IMR-90 (cell line): ENCODE data around the gene FBXL13. TPM values are rescaled to one million over a fixed set of nuclear protein-coding genes. Genes with fewer than 3 reads are reported as not detected.

Experiments used
- ATAC-seq: fragments of 200-7000 bp; cut with Tn5 transposase; 2 replicates; pipeline ENCODE4 v1.9.1; 2020; ENCODE audit warnings: low read depth, mild to moderate bottlenecking, moderate library complexity
- BruUV-seq: library from RNA; stranded (reverse); fragments of 400-500 nt; replicated peaks from 2 replicates; lab custom pipeline; 2021; lab: Mats Ljungman, UMichigan
- CTCF ChIA-PET: fragments of 300-600 bp; formaldehyde crosslinking; extraction: SDS; loops from one replicate; lab custom pipeline; 2021; ENCODE audit warnings: antibody characterized with exemption; lab: Yijun Ruan, JAX
- POLR2A ChIA-PET: fragments of 300-600 bp; sonication (Branson Sonifier 250); formaldehyde crosslinking; loops from one replicate; lab custom pipeline; 2022; ENCODE audit warnings: antibody characterized with exemption; ENCODE audit not compliant: unreplicated experiment; lab: Charles Lee
- DNase-seq: peaks from one replicate; pipeline ENCODE4 v3.0.0; 2013
- H2AFZ ChIP-seq: replicated peaks from 2 replicates; pipeline ENCODE3; 2013; ENCODE audit warnings: low read length, mild to moderate bottlenecking; ENCODE audit not compliant: poor library complexity
- H2AK5ac ChIP-seq: 2 replicates; pipeline ENCODE4 v1.6.1; 2013; ENCODE audit warnings: low read depth, low read length, inconsistent platforms
- H2AK9ac ChIP-seq: replicated peaks from 2 replicates; pipeline ENCODE3; 2013; ENCODE audit warnings: mild to moderate bottlenecking, low read depth, low read length, moderate library complexity; ENCODE audit not compliant: poor library complexity
- H2BK120ac ChIP-seq: 2 replicates; pipeline ENCODE4 v1.6.1; 2013; ENCODE audit warnings: low read depth, low read length, inconsistent platforms
- H2BK15ac ChIP-seq: 3 replicates; pipeline ENCODE4 v1.6.1; 2013; ENCODE audit warnings: low read depth, low read length, inconsistent platforms
- H2BK20ac ChIP-seq: 2 replicates; pipeline ENCODE4 v1.6.1; 2013; ENCODE audit warnings: low read depth, mild to moderate bottlenecking, inconsistent platforms, low read length, moderate library complexity
- H2BK5ac ChIP-seq: 2 replicates; pipeline ENCODE4 v1.6.1; 2013; ENCODE audit warnings: mild to moderate bottlenecking, low read depth, low read length, inconsistent platforms; ENCODE audit not compliant: poor library complexity, severe bottlenecking
- H3K14ac ChIP-seq: replicated peaks from 2 replicates; pipeline ENCODE4 v1.6.1; 2013; ENCODE audit warnings: low read depth, low read length, inconsistent platforms
- H3K18ac ChIP-seq: 2 replicates; pipeline ENCODE4 v1.6.1; 2013; ENCODE audit warnings: low read depth, low read length, control low read depth
- H3K23ac ChIP-seq: 2 replicates; pipeline ENCODE4 v1.6.1; 2013; ENCODE audit warnings: low read depth, low read length, inconsistent platforms
- H3K27ac ChIP-seq: 2 replicates; pipeline ENCODE4 v1.5.1; 2013; ENCODE audit warnings: mild to moderate bottlenecking, control low read depth, low read length; ENCODE audit not compliant: insufficient read depth
- H3K27me3 ChIP-seq: 2 replicates; pipeline ENCODE4 v1.6.1; 2013; ENCODE audit warnings: low read length; ENCODE audit not compliant: control insufficient read depth, insufficient read depth
- H3K36me3 ChIP-seq: 2 replicates; pipeline ENCODE4 v1.6.1; 2013; ENCODE audit warnings: low read length, mixed read lengths; ENCODE audit not compliant: control insufficient read depth, insufficient read depth
- H3K4ac ChIP-seq: 2 replicates; pipeline ENCODE4 v1.6.1; 2013; ENCODE audit warnings: low read depth, low read length, inconsistent platforms
- H3K4me1 ChIP-seq: 2 replicates; pipeline ENCODE4 v1.6.1; 2013; ENCODE audit warnings: low read length, mixed read lengths; ENCODE audit not compliant: control insufficient read depth, insufficient read depth
- H3K4me2 ChIP-seq: 2 replicates; pipeline ENCODE4 v1.6.1; 2013; ENCODE audit warnings: low read depth, mild to moderate bottlenecking, control low read depth, low read length, moderate library complexity
- H3K4me3 ChIP-seq: 2 replicates; pipeline ENCODE4 v1.5.1; 2013; ENCODE audit warnings: low read depth, mild to moderate bottlenecking, control low read depth, low read length, moderate library complexity; ENCODE audit not compliant: insufficient read depth
- H3K56ac ChIP-seq: 2 replicates; pipeline ENCODE4 v1.6.1; 2013; ENCODE audit warnings: low read length, inconsistent platforms; ENCODE audit not compliant: insufficient read depth; ENCODE audit errors: extremely low read depth
- H3K79me1 ChIP-seq, 2 experiments: 2 replicates each; pipeline ENCODE4 v1.6.1; 2013; ENCODE audit warnings: low read length in 2 of 2, inconsistent platforms in 1 of 2, low read depth in 1 of 2
- H3K9ac ChIP-seq: 2 replicates; pipeline ENCODE4 v1.6.1; 2013; ENCODE audit warnings: low read depth, low read length, control low read depth
- H3K9me1 ChIP-seq: 2 replicates; pipeline ENCODE4 v1.6.1; 2013; ENCODE audit warnings: low read length, inconsistent platforms; ENCODE audit not compliant: insufficient read depth
- H3K9me3 ChIP-seq: 2 replicates; pipeline ENCODE4 v1.6.1; 2013; ENCODE audit warnings: low read length; ENCODE audit not compliant: control insufficient read depth, insufficient read depth
- H4K20me1 ChIP-seq: 2 replicates; pipeline ENCODE4 v1.6.1; 2013; ENCODE audit warnings: low read length, inconsistent platforms; ENCODE audit not compliant: insufficient read depth
- H4K5ac ChIP-seq: 2 replicates; pipeline ENCODE4 v1.6.1; 2013; ENCODE audit warnings: mild to moderate bottlenecking, low read depth, low read length, control low read depth
- H4K8ac ChIP-seq, 2 experiments: 2 replicates each; pipeline ENCODE4 v1.6.1; 2013; ENCODE audit warnings: low read depth in 2 of 2, low read length in 2 of 2, control low read depth in 1 of 2, inconsistent platforms in 1 of 2
- H4K91ac ChIP-seq: 2 replicates; pipeline ENCODE4 v1.6.1; 2013; ENCODE audit warnings: low read depth, low read length, inconsistent platforms; ENCODE audit not compliant: insufficient read depth
- CEBPB ChIP-seq: IDR thresholded peaks from 2 replicates; pipeline ENCODE4 v1.6.1; 2012; ENCODE audit warnings: low read depth, low read length, improper control_type of control experiment
- ELK1 ChIP-seq: fragments of 150-350 bp; IDR thresholded peaks from 2 replicates; pipeline ENCODE4 v1.6.1; 2016; ENCODE audit warnings: low read depth, mild to moderate bottlenecking, low read length, moderate library complexity, borderline replicate concordance
- MAZ ChIP-seq: IDR thresholded peaks from 2 replicates; pipeline ENCODE4 v1.6.1; 2012; ENCODE audit warnings: low read depth, mild to moderate bottlenecking, low read length, improper control_type of control experiment, moderate library complexity, borderline replicate concordance
- WGBS, 2 experiments: methylation state at CpG; one replicate each; pipeline versions ENCODE4 v1.1.5 to v1.1.7; 2013; ENCODE audit warnings: missing lambda C conversion rate in 2 of 2; ENCODE audit not compliant: insufficient read length in 1 of 2; ENCODE audit errors: extremely low coverage in 2 of 2; 5-methylcytosine and 5-hydroxymethylcytosine counted together
- dilution Hi-C: fragments of 300-500 bp; cut with HindIII; formaldehyde crosslinking; loops from one replicate; pipeline ENCODE4 v1.14.3; 2018; ENCODE audit warnings: low sequenced_read_pairs; ENCODE audit not compliant: unreplicated experiment
- in situ Hi-C: fragments of 300-500 bp; cut with MboI; formaldehyde crosslinking; loops from 3 replicates; pipeline ENCODE4 v1.14.3; 2019; ENCODE audit warnings: low sequenced_read_pairs, inconsistent platforms, mixed read lengths
- intact Hi-C: fragments of 100-400 bp; cut with micrococcal nuclease; formaldehyde crosslinking; loops from 2 replicates; pipeline ENCODE4 v1.10.0; 2022
- polyA plus RNA-seq, 3 experiments: library from polyadenylated mRNA; depleted of rRNA; stranded (reverse); fragments of >200 nt; gene quantifications; 2 replicates each; pipeline ENCODE4 v1.2.3, GENCODE V29; 2012; ENCODE audit warnings: low replicate concordance in 1 of 3
- total RNA-seq: library from RNA; depleted of rRNA; stranded (reverse); fragments of >200 nt; gene quantifications from 2 replicates; pipeline ENCODE4 v1.2.3, GENCODE V29; 2012

Gene FBXL13
- total and polyA plus RNA-seq, 2 of the 4 experiments (the other 2 are of a cell fraction) = 0.24 to 0.36 TPM

- TF ChIP-seq MAZ = no peak
These were observed 10.7 kb downstream of the FBXL13 start (continued) for GRCh38 chr7:103063895-103064294.

GRCh38 chr7:103059471-103059870 lies 15.1 kb downstream of the FBXL13 start:
- Histone ChIP-seq H2BK15ac (no peak overlapping the region; the same call in 2 of the 3 replicates), H3K27me3 (no peaks in the 10 kb centered on the region), H3K4ac (no peak overlapping the region), H3K9me3 (no peaks in the 10 kb centered on the region), H3K56ac (no peak overlapping the region), H3K36me3 (no peaks in the 10 kb centered on the region), H3K14ac (no peak overlapping the region), H3K23ac (0 out of 2 replicates have a peak overlapping the region, but pooled peaks have one; percentile 16), H2AFZ (no peak overlapping the region), H2BK20ac (no peak overlapping the region), H3K9me1 (peaks cover 5% of the 10 kb centered on the region; the same call in 1 of the 2 replicates), H3K4me3 (no peak overlapping the region), H4K5ac (peak overlapping the region; percentile 32; the same call in 1 of the 2 replicates), H2AK9ac (no peak overlapping the region), H4K91ac (no peak overlapping the region), H2AK5ac (peak overlapping the region; percentile 29; the same call in 1 of the 2 replicates), H2BK120ac (no peak overlapping the region; the same call in 1 of the 2 replicates), H3K4me1 (no peaks in the 10 kb centered on the region), H3K79me1 (0 out of 4 replicates have a peak, but pooled peaks cover 0 to 3% of the 10 kb centered on the region in 2 experiments), H3K9ac (no peak overlapping the region), H3K18ac (no peak overlapping the region; the same call in 1 of the 2 replicates), H4K8ac (no peak overlapping the region), H3K27ac (no peak overlapping the region), H3K4me2 (no peak overlapping the region), H4K20me1 (no peaks in the 10 kb centered on the region), H2BK5ac (no peak overlapping the region)
- no CpG with 5 or more reads among the region's 2 CpGs for WGBS, 2 experiments
- ATAC-seq = no peak
- no peak for DNase-seq
- in situ Hi-C loops = no loop called here
- ChIA-PET CTCF (no interaction called here), POLR2A (no interaction called here)
- BruUV-seq = no TSS peak
- dilution Hi-C loops = no loop called here
- intact Hi-C loops = no loop called here
- TF ChIP-seq MAZ (no peak), ELK1 (no peak), CEBPB (peak; percentile 73)
